ENCODE measurements around the gene DUSP2.

GRCh38 chr2:96146153-96146880 is 1.1 kb upstream of the DUSP2 start:
- TF ChIP-seq GATA2 (IDR thresholded peaks at IDR 0.05; ENCODE audit: low read depth, low read length) = no peak
- TF ChIP-seq GATA3 (IDR thresholded peaks at IDR 0.05; ENCODE audit: low read depth, low read length) = no peak
